Measurements from ENCODE around the gene ZNF804A.

GRCh38 chr2:184683911-184684310 lies 85.6 kb downstream of the ZNF804A start:
- no peak for TF ChIP-seq POLR2A (IDR thresholded peaks at IDR 0.05)
- no peak for TF ChIP-seq CTCF (IDR thresholded peaks at IDR 0.05)
- no peak for TF ChIP-seq POLR2AphosphoS5 (IDR thresholded peaks at IDR 0.05)
- TF ChIP-seq EP300 (IDR thresholded peaks at IDR 0.05), result no peak
